ENCODE results near the gene PVR. TPM values are rescaled to one million over a fixed set of nuclear protein-coding genes. Genes with fewer than 3 reads are reported as not detected.

PVR gene
- total and polyA plus RNA-seq, 4 donors, result 11.4 to 49.0 (median 32.1) TPM

DNA sequence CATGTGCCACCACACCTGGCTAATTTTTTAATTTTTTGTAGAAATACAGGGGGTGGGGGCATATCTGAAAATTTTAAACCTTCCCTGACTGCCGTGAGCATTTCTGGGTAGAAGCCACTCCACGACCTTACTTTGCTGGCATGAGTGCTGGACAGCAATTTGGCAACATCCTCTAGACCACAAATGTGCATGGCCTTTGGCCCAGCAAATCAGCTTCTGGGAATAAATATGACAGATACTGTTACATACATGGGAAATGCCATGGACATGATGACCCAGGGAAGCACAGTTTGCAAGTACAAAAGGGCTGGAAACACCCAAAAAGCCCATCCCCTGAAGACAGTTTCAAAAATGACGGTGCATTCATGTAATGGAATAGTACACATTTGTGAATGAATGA lies 3.2 kb upstream of the PVR start (continued):
- TF ChIP-seq HNF4A (conservative IDR thresholded peaks at IDR 0.05) (peak in 1 of 2 donors; percentile 33), TAF1 (conservative IDR thresholded peaks at IDR 0.05) (no peak)
- TF ChIP-seq, protein P1, sequence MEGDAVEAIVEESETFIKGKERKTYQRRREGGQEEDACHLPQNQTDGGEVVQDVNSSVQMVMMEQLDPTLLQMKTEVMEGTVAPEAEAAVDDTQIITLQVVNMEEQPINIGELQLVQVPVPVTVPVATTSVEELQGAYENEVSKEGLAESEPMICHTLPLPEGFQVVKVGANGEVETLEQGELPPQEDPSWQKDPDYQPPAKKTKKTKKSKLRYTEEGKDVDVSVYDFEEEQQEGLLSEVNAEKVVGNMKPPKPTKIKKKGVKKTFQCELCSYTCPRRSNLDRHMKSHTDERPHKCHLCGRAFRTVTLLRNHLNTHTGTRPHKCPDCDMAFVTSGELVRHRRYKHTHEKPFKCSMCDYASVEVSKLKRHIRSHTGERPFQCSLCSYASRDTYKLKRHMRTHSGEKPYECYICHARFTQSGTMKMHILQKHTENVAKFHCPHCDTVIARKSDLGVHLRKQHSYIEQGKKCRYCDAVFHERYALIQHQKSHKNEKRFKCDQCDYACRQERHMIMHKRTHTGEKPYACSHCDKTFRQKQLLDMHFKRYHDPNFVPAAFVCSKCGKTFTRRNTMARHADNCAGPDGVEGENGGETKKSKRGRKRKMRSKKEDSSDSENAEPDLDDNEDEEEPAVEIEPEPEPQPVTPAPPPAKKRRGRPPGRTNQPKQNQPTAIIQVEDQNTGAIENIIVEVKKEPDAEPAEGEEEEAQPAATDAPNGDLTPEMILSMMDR (IDR thresholded peaks at IDR 0.05; ENCODE audit: low read depth, low read length, missing input control), result no peak

DNA sequence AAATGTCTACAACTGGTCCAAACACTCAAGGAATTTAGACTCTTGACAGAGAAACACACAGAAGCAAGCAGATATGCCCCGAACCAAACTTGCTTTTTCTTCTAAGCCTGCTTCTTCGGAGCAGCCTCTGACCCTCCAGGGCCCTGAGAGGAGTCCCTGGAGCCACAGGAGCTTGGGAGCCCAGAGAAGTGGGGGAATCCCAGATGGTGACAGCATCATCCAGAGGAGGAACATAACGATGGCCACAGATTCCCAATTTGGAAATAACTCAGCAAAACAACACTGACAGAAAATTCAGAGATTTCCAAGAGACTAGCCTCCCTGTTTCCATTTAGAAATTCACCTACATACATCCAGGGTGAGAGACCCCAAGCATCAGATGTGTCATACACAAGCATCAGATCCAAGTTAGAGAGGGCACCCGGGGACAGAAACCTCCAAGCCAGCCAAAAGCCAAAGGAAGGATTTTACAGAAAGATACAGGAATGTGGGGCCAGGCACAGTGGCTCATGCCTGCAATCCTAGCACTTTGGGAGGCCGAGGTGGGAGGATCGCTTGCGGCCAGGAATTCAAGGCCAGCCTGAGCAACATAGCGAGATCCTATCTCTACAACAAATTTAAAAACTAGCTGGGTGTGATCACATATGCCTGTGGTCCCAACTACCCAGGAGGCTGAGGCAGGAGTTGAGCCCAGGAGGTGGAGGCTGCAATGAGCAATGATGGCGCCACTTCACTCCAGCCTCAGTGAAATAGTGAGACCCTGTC lies 2.0 kb upstream of the PVR start:
- H3K9ac ChIP-seq (ENCODE audit: low read depth in 1 of 2, low read length in 2 of 2), result no peak overlapping the region
- no peaks in the 10 kb centered on the region for H3K27me3 ChIP-seq (ENCODE audit: control insufficient read depth in 4 of 4, insufficient read depth in 4 of 4, low read length in 3 of 4)
- H3K27ac ChIP-seq (ENCODE audit: low read depth in 1 of 2, low read length in 2 of 2), result peak overlapping the region; percentile 28 to 54
- H3K4me3 ChIP-seq (ENCODE audit: low read depth in 1 of 3, low read length in 3 of 3), result no peak overlapping the region
- H3K36me3 ChIP-seq (ENCODE audit: control insufficient read depth in 4 of 4, insufficient read depth in 3 of 4, low read depth in 1 of 4, low read length in 3 of 4), result peaks cover 0 to 3% (median 1%) of the 10 kb centered on the region in 4 donors
- TF ChIP-seq RAD21 (IDR thresholded peaks at IDR 0.05) (no peak), TAF1 (conservative IDR thresholded peaks at IDR 0.05) (no peak), YY1 (IDR thresholded peaks at IDR 0.05) (no peak), FOXA1 (IDR thresholded peaks at IDR 0.05) (no peak), EGR1 (IDR thresholded peaks at IDR 0.05; ENCODE audit: low read depth in 2 of 2) (no peak), HNF4G (IDR thresholded peaks at IDR 0.05) (no peak), NR2F2 (IDR thresholded peaks at IDR 0.05) (no peak), FOXA2 (IDR thresholded peaks at IDR 0.05) (no peak), JUND (IDR thresholded peaks at IDR 0.05) (no peak), HNF4A (conservative IDR thresholded peaks at IDR 0.05) (no peak), GABPA (IDR thresholded peaks at IDR 0.05 in 1 of 2, conservative IDR thresholded peaks at IDR 0.05 in 1 of 2) (no peak), SP1 (IDR thresholded peaks at IDR 0.05) (no peak), RXRA (IDR thresholded peaks at IDR 0.05) (no peak)
- TF ChIP-seq, protein P1 (IDR thresholded peaks at IDR 0.05; ENCODE audit: low read depth, low read length, missing input control), result no peak
- TF ChIP-seq, protein P2, sequence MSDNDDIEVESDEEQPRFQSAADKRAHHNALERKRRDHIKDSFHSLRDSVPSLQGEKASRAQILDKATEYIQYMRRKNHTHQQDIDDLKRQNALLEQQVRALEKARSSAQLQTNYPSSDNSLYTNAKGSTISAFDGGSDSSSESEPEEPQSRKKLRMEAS (IDR thresholded peaks at IDR 0.05), result no peak
- TF ChIP-seq, protein P3, sequence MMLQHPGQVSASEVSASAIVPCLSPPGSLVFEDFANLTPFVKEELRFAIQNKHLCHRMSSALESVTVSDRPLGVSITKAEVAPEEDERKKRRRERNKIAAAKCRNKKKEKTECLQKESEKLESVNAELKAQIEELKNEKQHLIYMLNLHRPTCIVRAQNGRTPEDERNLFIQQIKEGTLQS (IDR thresholded peaks at IDR 0.05), result no peak
- TF ChIP-seq, protein P4, sequence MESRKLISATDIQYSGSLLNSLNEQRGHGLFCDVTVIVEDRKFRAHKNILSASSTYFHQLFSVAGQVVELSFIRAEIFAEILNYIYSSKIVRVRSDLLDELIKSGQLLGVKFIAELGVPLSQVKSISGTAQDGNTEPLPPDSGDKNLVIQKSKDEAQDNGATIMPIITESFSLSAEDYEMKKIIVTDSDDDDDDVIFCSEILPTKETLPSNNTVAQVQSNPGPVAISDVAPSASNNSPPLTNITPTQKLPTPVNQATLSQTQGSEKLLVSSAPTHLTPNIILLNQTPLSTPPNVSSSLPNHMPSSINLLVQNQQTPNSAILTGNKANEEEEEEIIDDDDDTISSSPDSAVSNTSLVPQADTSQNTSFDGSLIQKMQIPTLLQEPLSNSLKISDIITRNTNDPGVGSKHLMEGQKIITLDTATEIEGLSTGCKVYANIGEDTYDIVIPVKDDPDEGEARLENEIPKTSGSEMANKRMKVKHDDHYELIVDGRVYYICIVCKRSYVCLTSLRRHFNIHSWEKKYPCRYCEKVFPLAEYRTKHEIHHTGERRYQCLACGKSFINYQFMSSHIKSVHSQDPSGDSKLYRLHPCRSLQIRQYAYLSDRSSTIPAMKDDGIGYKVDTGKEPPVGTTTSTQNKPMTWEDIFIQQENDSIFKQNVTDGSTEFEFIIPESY (IDR thresholded peaks at IDR 0.05), result no peak
- TF ChIP-seq, protein P5, sequence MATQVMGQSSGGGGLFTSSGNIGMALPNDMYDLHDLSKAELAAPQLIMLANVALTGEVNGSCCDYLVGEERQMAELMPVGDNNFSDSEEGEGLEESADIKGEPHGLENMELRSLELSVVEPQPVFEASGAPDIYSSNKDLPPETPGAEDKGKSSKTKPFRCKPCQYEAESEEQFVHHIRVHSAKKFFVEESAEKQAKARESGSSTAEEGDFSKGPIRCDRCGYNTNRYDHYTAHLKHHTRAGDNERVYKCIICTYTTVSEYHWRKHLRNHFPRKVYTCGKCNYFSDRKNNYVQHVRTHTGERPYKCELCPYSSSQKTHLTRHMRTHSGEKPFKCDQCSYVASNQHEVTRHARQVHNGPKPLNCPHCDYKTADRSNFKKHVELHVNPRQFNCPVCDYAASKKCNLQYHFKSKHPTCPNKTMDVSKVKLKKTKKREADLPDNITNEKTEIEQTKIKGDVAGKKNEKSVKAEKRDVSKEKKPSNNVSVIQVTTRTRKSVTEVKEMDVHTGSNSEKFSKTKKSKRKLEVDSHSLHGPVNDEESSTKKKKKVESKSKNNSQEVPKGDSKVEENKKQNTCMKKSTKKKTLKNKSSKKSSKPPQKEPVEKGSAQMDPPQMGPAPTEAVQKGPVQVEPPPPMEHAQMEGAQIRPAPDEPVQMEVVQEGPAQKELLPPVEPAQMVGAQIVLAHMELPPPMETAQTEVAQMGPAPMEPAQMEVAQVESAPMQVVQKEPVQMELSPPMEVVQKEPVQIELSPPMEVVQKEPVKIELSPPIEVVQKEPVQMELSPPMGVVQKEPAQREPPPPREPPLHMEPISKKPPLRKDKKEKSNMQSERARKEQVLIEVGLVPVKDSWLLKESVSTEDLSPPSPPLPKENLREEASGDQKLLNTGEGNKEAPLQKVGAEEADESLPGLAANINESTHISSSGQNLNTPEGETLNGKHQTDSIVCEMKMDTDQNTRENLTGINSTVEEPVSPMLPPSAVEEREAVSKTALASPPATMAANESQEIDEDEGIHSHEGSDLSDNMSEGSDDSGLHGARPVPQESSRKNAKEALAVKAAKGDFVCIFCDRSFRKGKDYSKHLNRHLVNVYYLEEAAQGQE (IDR thresholded peaks at IDR 0.05), result no peak
- peaks cover 2 to 32% (median 18%) of the 10 kb centered on the region in 4 donors for H3K4me1 ChIP-seq (ENCODE audit: control insufficient read depth in 4 of 4, insufficient read depth in 4 of 4, low read length in 3 of 4)
- WGBS, result 95% methylated on average over 9 of the region's 9 CpGs
- no peak for DNase-seq (ENCODE audit: low spot score)
- no peaks in the 10 kb centered on the region for H3K9me3 ChIP-seq (ENCODE audit: control insufficient read depth in 4 of 4, low read length in 3 of 4)

All from liver (tissue), 9 donors.